GM19023 (cell line): ENCODE data around the gene EFL1.

ENCODE experiments used
- ATAC-seq: cut with Tn5 transposase; IDR thresholded peaks from one replicate; pipeline ENCODE4 v1.9.1; 2021; ENCODE audit warnings: mild to moderate bottlenecking, moderate library complexity; ENCODE audit not compliant: unreplicated experiment

The EFL1 gene

DNA sequence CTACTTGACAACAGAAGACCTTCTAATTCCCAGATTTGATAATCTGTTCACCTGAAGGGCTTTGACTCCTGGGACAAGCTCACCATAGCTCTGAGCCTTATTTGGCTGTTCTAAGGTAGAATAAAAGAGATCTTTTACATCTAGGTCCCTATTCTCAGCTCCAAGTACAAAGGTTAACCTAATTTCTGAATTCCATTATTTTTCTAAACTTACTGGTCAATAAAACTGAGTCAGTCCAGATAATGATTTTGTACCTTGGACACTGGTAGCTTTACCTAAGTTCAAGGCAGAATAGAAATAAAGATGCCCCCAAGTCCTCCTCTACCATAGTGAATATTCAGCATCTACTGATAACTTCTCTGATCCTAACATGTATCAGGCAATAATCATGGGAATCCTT is 135.0 kb downstream of the EFL1 start:
- ATAC-seq = no peak

DNA sequence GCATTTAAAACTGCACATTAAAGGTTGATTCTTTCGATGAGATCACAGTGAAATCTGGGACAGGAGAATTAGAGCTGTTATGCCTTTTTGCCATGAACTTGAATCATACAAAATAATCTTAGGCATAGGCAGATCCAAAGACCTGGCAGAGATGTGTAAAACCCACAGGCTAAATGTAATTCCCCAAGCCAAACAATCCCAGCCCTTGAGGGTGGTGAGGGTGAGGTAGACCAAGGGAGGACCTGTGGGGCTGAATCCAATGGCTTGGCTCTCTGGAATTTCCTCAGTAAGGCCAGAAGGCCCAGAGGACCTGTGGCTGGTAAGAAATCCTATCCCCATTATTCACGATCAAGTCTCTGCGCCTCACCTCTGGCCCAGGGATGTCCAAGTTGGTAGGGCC is 136.2 kb downstream of the EFL1 start:
- ATAC-seq = no peak

DNA sequence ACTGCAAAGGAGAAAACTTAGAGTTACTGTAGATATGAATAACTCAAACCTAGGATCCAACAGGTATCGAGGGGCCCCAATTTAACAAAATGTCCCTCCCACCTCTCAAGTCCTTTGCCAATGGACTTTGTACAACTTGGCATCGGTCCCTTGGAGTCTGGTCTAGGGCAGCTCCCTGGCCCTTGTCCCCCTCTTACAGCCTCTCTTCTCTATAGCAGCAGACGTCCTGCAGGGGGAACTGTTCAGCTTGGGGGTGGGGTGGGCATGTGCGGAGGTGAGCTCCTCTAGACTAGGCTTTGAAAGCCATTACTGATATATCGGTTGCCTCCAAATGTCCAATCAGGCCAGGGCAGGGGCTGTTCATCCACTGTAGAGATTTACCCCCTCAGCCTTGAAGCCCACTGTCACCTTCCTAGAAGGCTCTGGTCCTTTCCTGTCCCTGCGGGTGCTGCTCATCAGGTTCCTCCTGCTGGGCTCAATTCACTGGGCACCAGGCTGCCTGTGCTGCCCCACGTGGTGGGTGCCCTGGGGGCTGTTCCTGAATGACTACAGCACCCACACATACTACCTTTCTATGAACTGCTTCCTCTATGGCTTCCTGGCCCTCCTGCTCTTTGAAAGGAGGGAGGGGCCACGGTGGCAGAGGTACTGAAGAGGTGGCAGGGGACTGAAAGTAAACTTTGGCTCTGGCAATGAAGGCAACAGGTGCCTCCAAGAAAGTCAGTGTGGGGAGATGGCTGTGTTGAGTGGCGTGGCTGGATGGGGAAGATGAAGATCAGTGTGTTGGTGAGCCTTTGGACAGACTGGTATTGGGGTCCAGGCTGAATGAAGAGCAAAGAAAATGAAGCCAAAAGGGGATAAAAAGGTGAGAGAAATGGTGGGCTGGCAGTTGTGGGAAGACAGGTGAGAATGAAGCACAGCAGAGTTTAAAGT is 137.9 kb downstream of the EFL1 start:
- no peak for ATAC-seq

DNA sequence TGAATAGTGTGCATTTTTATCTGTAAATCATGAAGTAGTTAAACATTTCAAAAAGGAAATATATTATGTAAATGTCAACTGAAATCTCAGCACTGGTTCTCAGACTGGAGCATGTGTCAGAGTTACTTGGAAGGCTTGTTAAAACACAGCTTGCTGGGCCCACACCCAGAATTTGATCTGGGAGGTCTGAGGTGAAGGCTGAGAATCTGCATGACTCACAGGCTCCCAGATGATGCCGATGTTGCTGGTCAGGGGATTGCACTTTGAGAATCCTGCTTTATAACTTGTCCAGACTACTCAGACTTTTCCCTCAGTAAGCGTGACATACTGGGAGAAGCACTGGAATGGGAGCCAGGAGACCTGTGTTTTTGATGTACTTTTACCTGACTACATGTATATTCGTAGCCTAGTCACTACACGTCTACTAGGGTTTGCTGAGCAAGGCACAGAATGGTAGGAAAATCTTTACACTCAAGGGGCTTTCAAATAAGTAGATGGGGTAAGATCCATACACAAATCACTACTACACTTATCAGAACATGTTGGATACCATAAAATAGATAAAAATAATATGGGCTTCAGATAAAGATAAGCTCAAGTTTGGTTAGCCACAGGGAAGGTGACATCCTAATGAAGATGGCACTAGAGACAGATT is 139.7 kb downstream of the EFL1 start:
- ATAC-seq = no peak

DNA sequence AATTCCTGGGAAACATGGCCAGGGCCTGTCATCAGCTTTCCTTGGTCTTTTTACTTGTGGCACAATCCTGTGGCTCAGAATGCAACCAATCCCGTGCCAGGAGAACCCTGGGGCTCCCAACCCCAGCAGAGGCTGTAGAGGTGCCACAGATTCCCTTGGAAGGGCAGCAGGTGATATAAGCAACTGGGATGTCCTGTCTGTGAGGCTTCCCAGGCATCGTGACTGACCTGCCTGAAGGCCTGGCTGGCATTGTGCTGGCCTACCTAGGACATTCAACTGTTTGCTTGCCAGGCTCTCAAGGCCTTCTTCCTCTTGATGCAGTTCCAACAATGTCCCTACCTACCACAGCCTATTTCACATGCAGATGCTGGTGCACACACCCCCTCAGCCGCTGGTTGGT is 144.5 kb downstream of the EFL1 start:
- no peak for ATAC-seq

DNA sequence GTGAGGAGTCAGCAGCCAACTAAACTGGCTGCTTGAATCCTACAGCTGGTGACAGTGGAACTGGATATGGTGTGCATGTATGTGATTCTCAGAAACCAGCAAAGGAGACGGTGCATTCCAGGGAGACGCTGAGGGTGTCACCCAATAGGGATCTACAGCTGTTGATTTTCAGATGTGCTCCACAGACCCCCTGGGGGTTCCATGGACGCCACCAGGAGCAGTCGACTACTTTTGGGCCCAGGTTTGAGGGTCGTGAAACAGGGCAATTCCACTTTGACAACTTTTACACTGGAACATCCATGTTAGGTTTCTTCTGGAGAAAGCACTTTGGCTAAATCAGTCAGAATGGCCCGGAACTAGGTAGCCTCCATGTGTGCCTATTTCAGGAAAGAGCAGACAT is 145.2 kb downstream of the EFL1 start:
- ATAC-seq = no peak

DNA sequence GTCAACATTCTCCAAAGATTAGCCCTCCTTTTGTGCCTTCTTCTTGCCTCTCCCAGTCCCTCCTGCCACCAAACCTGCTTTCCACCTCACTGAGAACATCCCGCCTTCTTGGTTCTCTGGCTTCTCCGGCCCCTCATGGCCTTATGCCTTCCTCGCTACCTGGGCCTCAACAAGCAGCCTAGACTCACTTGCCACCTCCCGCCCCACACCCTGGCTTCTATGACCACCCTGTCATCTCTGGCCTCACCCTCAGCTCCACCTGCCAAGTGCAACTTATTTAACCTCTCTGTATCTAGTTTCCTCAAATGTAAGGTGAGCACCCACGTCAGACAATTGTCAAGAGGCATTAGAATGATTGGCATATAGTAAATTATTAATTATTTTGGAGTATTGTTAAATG is 147.9 kb downstream of the EFL1 start:
- no peak for ATAC-seq

DNA sequence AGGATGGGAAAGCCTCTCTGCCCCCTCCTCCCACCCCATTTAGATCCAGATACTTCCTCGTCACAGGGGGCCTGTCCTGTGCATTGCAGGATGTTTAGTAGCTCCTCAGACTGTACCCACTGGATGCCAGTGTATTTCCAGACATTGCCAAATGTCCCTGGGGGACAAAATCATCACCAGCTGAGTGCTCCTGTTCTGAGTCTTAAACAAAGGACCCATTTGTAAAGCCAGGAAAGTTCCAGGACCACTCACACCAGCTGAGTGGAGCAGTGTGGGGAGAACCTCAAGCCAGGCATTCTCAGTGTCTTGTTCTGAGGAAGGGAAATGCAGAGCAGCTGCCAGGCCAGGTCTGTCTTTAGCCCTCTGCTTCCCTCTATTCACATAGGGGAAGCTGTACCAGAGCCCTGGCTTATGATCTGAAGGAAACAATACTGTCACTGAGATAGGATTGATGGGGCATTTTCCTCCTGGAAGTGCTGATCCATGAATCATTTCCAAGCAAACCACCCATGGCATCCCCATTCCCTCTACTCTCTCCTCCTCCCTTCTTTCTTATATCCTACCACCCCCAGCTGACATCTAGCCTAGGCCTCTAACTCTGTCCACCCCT is 149.3 kb downstream of the EFL1 start:
- ATAC-seq = no peak

DNA sequence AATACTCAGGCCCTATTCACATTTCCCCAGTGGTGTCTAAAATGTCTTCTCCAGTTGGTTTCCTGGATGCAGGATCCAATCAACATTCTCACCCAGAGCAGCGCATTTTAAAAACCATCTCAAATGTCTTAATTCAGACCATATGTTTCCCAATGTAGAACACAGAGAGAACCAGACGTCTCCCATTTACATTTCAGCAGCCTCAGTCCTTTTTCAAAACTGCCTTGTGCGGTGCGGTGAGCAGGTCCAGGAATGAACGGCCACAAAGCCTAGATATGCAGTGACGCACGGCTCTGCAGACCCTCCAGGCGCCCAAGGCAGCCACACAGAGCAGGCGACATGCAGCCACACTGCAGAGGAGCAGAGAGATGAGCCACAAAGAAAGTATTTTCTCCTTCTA is 150.6 kb downstream of the EFL1 start:
- no peak for ATAC-seq

DNA sequence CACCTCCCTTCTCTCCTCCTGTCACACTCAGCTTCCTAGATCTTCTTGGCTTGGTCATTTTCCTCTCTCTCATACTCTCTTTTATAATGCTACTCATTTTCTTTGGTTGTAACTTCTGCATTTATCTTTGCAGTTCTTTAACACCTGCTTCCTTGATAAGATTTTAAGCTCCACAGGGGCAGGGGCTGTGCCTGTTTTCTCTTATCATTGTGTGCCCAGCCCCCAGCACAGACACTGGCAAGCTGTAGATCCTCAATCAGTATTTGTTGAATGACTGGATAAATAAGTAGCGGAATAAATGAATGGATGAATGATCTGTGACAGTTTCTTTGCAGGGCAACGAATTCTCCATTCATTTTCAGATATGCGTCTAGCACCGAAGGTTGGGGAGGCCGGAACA is 152.4 kb downstream of the EFL1 start:
- ATAC-seq = no peak

DNA sequence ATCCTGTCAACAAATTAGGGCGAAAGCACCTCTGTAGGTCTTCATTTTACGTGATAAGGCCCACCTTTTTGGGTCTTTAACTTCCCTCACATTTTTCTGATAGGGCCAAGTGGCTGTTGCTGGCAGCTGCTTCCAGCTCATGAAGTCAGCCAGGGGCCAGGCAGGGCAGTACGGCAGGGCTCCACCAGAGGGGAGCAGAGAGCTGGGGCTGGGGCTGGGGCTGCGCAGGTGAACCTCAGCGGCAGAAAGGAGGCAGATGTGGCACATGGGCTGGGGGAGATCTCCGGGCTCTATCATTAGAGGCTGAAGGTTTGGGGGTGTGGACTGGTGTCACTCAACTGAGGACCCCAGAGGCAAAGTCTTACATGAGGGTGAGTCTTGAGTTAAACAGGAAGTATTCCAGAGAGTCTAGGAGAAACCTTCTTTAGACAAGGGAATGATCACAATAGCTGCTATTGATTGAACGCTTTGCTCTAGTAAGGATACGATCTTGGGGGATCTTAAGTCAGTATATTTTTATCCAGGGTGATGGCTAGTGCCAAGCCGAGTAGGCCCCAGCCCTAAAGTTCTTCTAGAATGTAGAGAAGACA is 153.9 kb downstream of the EFL1 start:
- peak; percentile 91 for ATAC-seq

DNA sequence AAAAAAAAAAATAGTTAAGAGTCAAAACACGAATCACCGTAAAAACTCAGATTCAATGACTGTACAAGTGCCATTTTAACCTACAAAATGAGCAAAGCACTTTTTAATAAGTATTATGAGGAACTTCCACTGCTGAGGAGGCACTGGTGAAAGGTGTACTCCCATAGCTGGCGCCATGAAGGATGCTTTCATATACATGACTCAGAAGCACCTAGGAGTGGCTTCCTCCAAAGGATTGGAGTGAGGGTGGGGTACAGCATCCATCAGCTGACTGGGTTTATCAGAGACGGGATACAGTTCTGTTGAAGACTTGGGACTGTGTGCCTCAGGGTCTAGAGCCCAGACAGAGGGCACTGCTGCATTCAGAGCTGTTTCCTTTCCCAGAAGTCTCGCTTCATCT is 155.9 kb downstream of the EFL1 start:
- no peak for ATAC-seq

DNA sequence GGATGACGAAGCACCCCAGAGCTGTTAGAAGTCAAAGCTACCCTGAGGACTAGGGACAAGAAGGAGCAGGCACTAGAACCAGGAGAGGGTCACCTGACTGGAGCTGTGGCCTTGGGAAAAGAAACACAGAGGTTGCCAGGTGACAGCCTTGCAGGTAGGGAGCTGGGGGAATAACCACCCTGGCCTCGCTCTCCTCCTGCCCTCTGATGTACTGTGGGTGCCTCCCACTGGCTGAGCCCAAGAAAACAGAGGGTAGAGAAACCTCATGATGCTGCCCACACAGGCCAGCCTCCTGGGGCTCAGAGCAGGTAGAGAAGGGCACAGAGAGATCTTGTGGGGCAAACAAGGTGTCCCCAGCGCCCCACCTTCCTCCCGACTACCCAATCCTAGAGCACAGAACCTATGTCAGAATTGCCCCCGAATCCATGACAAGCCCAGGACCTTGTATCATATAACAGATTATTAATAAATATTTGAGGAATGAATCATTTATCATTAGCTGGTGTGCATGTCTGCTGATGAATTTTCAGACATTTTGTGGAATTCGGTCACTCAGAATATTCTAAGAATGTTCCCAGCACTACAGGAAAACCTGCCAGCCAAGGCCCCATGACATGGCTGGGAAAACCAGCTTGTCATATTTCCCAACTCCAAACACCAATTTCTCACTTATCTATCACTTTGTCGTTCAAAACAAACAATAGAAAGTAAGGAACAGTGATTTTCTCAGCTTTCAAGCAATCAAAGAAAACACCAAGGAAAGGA is 156.9 kb downstream of the EFL1 start:
- ATAC-seq = no peak

DNA sequence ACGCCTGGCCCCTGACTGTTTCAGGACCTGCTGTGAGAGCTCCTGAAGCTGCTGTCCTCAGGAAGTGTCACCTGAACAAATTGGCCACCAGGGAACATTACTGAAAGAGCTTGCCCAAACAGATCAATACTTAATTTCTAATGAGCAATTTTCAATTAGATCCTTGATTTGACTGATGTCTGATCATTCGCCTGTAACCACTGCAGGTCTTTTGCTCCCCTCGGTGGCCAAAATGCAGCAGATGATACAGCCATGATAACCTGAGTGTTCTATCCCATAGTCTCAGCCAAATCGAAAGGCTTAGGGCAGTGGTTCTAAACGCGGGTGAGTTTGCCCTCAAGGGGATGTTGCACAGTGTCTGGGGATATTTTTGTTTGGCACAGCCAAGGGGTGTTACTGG is 159.1 kb downstream of the EFL1 start:
- no peak for ATAC-seq

DNA sequence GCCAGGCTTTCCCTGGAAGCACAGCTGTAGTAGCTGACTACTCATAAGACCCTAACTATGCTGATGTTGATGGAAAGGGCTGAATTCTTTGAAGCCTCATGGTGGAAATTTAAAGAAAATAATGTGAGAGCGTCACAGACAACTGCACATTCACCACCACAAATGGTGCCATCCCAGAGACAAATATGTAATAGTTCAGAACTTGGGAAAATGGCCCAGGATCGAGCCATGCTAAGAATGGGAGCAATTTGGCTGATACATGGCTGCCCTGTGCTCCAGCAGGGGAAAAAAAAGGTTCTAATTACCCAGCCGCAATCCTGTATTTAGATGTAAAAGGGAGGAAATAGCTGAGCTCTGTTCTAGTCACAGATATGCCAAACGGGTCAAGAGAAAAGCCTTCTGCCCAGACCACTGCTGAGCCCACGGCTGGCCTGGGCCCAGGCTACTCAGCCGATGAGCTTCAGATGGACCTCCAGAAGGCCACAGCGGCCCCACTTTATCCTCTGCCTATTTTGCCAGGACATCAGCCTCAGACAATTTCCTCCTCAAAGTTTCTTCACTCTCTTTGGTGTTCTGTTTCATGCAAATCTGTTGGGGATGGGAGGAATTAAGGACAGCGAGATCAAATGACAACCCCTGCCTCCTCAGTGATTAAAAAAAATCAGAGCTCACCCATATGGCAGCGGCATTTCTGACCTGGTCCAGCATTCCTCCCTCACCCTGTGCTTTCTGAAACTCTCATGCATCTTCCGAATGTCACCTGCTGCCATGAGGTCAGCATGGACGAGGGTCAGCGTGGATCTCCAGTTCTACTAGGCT is 162.2 kb downstream of the EFL1 start:
- no peak for ATAC-seq

DNA sequence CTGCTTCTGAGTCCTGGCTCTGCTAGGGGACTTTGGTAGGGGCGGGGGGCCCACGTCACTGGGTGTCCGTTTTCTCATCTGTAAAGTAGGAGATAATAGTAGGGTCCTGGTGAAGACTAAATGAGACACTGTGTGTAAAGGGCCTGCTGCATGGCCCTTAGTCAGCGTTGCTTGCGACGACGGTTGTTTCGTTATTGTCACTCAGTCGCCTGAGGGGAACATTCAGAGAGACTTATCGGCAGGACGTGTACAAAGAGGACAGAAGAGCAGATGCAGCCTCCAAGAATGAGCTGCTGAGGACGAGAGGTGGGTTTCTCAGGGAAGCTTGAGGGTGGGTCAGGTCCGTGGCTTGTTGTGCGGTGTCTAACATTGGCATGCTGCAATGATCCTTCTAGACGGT is 163.9 kb downstream of the EFL1 start:
- ATAC-seq = no peak

DNA sequence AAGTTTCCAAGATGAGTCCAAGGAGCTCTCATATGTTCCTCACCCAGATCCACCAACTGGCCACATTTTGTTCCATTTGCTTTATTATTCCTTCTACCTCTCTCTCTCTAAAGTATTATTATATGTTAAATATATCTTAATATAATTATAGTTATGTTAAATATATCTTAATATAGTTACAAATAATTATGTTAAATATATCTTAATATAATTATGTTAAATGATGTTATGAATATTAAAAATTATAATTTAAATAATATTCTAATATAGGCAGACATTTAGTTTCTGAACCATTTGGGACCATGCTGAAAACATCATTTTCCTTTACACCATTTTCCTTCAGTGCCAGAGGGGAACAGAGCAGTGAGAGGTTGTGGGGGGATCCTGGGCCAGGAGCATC is 166.7 kb downstream of the EFL1 start:
- ATAC-seq = no peak

DNA sequence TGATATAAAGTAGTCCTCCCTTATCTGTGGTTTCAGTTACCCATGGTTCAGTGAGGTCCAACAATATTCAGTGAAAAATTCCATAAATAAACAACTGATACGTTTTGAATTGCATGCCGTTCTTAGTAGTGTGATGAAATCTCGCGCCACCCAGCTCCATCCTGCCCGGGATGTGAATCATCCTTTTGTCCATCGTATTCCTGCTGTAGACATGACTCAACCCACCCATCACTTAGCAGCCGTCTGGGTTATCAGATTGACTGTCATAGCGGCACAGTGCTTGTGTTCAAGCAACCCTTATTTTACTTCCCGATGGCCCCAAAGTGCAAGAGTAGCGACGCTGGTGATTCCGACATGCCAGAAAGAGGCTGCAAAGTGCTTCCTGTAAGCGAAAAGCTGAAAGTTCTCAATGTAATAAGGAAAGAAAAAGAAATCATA is 168.7 kb downstream of the EFL1 start:
- no peak for ATAC-seq

DNA sequence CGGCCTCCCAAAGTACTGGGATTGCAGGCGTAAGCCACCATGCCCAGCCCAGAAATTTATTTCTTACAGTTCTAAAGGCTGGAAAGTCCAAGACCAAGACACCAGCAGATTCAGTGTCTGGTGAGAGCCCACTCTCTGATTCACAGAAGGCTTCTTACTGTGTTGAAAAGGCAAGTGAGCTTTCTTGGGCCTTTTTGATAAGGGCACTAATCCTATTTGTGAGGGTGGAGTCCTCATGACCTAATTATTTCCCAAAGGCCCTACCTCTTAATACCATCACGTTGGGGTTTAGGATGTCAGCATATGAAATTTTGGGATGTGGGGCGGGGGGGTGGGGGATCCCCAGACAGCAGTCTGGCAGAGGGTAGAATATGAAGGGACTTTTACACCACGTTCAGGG is 169.2 kb downstream of the EFL1 start:
- no peak for ATAC-seq

DNA sequence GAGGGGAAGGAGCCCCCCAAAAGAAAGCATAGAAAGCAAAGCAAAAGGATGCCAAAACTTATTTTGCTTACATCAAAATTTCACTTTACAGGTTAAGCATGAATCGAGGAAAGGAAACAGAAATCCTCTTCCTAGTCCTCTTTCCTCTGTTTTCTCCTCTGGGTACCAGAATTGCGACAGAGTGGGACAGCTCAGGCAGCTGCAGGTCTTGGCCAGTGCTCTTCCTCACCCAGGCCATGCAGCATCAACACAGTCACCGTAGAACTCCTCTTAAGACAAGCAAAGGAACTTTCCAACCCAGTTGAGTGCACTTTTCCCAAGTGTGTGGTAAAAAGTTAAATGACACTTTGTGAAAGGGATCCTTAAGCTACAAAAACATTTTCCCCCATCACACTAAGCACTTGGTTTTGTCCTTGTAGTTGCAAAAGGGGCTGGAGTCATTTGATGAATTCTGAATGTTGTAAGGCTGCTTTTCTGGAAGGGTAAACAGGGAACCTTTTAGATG is 170.8 kb downstream of the EFL1 start:
- ATAC-seq = no peak
